OCI-LY1 (cell line): ENCODE measurements around the gene METRN.

Experiments used
- H2AFZ ChIP-seq: fragments of 200-600 bp; sonication (generic), shearing (Covaris generic); 2 replicates; pipeline ENCODE4 v1.6.0; 2014; ENCODE audit warnings: antibody characterized with exemption, mild to moderate bottlenecking, low read length
- H3F3A ChIP-seq: fragments of 200-600 bp; sonication (generic), shearing (Covaris generic); 2 replicates; pipeline ENCODE4 v1.6.0; 2014; ENCODE audit warnings: mild to moderate bottlenecking, antibody characterized with exemption, low read length, moderate library complexity; ENCODE audit not compliant: insufficient read depth
- H3K27ac ChIP-seq: fragments of 200-600 bp; sonication (generic); 2 replicates; pipeline ENCODE4 v1.5.1; 2014; ENCODE audit warnings: low read length, mixed run types, mild to moderate bottlenecking, low read depth; ENCODE audit not compliant: poor library complexity, severe bottlenecking
- H3K27me3 ChIP-seq: fragments of 200-600 bp; sonication (generic); 2 replicates; pipeline ENCODE4 v1.6.0; 2014; ENCODE audit warnings: antibody characterized with exemption, mild to moderate bottlenecking, low read length, moderate library complexity; ENCODE audit not compliant: insufficient read depth
- H3K36me3 ChIP-seq: fragments of 200-600 bp; sonication (generic); 2 replicates; pipeline ENCODE4 v1.6.1; 2014; ENCODE audit warnings: mild to moderate bottlenecking, antibody characterized with exemption, low read length, moderate library complexity, mixed read lengths; ENCODE audit not compliant: insufficient read depth
- H3K4me1 ChIP-seq: fragments of 200-600 bp; sonication (generic); 2 replicates; pipeline ENCODE4 v1.5.1; 2014; ENCODE audit warnings: mild to moderate bottlenecking, low read length, moderate library complexity; ENCODE audit not compliant: insufficient read depth, severe bottlenecking
- H3K4me2 ChIP-seq: fragments of 200-600 bp; sonication (generic), shearing (Covaris generic); 2 replicates; pipeline ENCODE4 v1.6.1; 2014; ENCODE audit warnings: low read length
- H3K4me3 ChIP-seq: fragments of 200-600 bp; sonication (generic); 2 replicates; pipeline ENCODE4 v1.5.1; 2014; ENCODE audit warnings: low read length, low read depth, mild to moderate bottlenecking, mixed read lengths; ENCODE audit not compliant: poor library complexity, severe bottlenecking
- H3K79me2 ChIP-seq: fragments of 200-600 bp; shearing (Covaris generic); 2 replicates; pipeline ENCODE4 v1.6.1; 2016; ENCODE audit warnings: mixed run types, low read length, mixed read lengths; ENCODE audit not compliant: insufficient read depth
- H3K9ac ChIP-seq: fragments of 200-600 bp; sonication (generic), shearing (Covaris generic); 2 replicates; pipeline ENCODE4 v1.6.1; 2014; ENCODE audit warnings: mild to moderate bottlenecking, low read length, mixed read lengths
- H3K9me2 ChIP-seq: fragments of 200-600 bp; sonication (generic), shearing (Covaris generic); 2 replicates; pipeline ENCODE4 v1.6.1; 2014; ENCODE audit warnings: low read depth, mild to moderate bottlenecking, low read length, mixed read lengths
- H3K9me3 ChIP-seq: fragments of 200-600 bp; shearing (Covaris generic); 2 replicates; pipeline ENCODE4 v1.6.1; 2014; ENCODE audit warnings: low read length, mixed read lengths
- H4K20me1 ChIP-seq: fragments of 200-600 bp; sonication (generic), shearing (Covaris generic); 2 replicates; pipeline ENCODE4 v1.6.0; 2016; ENCODE audit warnings: mild to moderate bottlenecking, low read length; ENCODE audit not compliant: insufficient read depth
- CTCF ChIP-seq: fragments of 200-600 bp; sonication (generic), shearing (Covaris generic); IDR thresholded peaks from 2 replicates; pipeline ENCODE4 v1.5.1; 2017; ENCODE audit warnings: mild to moderate bottlenecking, antibody characterized with exemption, low read length, moderate library complexity, mixed read lengths
- EZH2 ChIP-seq: fragments of 200-600 bp; sonication (generic), shearing (Covaris generic); IDR thresholded peaks from 2 replicates; pipeline ENCODE4 v1.8.0; 2017; ENCODE audit warnings: borderline replicate concordance, mixed run types, mild to moderate bottlenecking, antibody characterized with exemption, low read length, moderate library complexity, mixed read lengths

Gene METRN

DNA sequence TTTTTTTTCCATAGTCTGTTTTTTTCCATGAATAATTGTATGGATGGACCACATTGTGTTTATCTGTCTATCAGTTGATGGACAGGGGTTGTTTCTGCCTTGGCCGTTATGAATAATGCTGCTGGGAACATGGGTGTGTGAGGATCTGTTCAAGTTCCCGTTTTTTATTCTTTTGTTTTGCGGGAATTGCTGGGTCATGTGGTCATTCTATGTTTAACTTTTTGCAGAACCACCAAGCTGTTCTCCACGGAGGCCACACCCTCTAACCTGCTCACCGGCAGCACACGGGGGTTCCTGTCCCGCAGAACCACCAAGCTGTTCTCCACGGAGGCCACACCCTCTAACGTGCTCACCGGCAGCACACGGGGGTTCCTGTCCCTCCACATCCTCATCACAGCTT is 39.7 kb downstream of the METRN start:
- TF ChIP-seq EZH2 (no peak), CTCF (no peak)
- H3K4me1 ChIP-seq: no peaks in the 10 kb centered on the region

GRCh38 chr16:756428-756827 is 41.5 kb downstream of the METRN start:
- no peaks in the 10 kb centered on the region for H3K4me1 ChIP-seq
- no peaks in the 10 kb centered on the region for H3K9me2 ChIP-seq
- H3K9ac ChIP-seq: no peak overlapping the region
- TF ChIP-seq CTCF (no peak), EZH2 (no peak)
- H3K27ac ChIP-seq: no peak overlapping the region
- no peaks in the 10 kb centered on the region for H3K9me3 ChIP-seq
- H4K20me1 ChIP-seq: no peaks in the 10 kb centered on the region
- H3K27me3 ChIP-seq: peaks cover 6% of the 10 kb centered on the region; the same call in 1 of the 2 replicates
- no peak overlapping the region for H3K4me3 ChIP-seq
- H2AFZ ChIP-seq: no peak overlapping the region
- no peak overlapping the region for H3K4me2 ChIP-seq
- H3K36me3 ChIP-seq: no peaks in the 10 kb centered on the region; the same call in 1 of the 2 replicates
- no peaks in the 10 kb centered on the region for H3F3A ChIP-seq
- no peaks in the 10 kb centered on the region for H3K79me2 ChIP-seq

More for the DNA sequence above, 39.7 kb downstream of the METRN start:
- Histone ChIP-seq H3F3A (no peaks in the 10 kb centered on the region), H3K4me3 (no peak overlapping the region), H3K9ac (no peak overlapping the region), H4K20me1 (no peaks in the 10 kb centered on the region), H3K36me3 (no peaks in the 10 kb centered on the region; the same call in 1 of the 2 replicates), H3K27me3 (peaks cover 11% of the 10 kb centered on the region), H3K9me3 (no peaks in the 10 kb centered on the region), H3K27ac (no peak overlapping the region), H3K9me2 (no peaks in the 10 kb centered on the region), H2AFZ (no peak overlapping the region), H3K4me2 (no peak overlapping the region), H3K79me2 (no peaks in the 10 kb centered on the region)

DNA sequence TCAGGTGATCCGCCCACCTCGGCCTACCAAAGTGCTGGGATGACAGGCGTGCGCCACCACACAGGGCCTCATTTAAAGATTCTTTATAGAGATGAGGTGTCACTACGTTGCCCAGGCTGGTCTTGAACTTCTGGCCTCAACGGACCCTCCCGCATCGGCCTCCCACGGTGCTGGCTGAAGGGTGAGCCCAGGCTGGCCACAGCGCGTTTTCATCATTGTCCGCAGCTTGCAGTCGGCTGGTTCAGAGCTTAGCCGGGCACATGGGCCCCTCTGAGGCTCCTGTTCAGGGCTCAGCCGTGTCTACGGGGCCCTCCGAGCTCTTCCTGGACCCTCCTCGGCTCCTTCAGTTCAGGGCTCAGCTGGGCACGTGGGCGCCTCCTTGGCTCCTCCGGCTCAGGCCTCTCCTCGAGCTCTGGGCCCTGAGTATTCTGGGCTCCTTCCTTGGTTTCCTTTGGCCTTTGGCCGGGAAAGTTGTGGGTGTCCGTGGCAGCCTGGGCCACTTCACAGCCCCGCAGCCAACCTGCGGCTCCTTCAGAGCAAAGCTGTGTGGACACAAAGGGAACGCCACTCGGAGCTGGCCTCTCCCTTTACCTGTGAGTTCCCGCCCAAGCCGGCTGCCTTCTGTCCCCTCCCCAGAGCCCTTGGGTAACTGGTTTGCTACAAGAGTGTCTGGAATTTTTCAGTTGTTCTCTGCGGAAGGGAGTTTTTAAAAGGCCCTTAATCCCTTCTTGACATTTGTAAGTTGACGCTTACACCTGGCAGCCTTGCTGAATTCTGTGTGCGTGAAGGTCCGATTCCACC is 44.4 kb downstream of the METRN start:
- Histone ChIP-seq H3K79me2 (no peaks in the 10 kb centered on the region), H3K4me3 (no peak overlapping the region), H3K9me2 (no peaks in the 10 kb centered on the region), H3K9me3 (no peaks in the 10 kb centered on the region), H3K36me3 (no peaks in the 10 kb centered on the region; the same call in 1 of the 2 replicates), H3K9ac (no peak overlapping the region), H3K4me2 (no peak overlapping the region), H3K27ac (no peak overlapping the region), H3F3A (no peaks in the 10 kb centered on the region), H3K27me3 (peaks cover 6% of the 10 kb centered on the region; the same call in 1 of the 2 replicates), H4K20me1 (no peaks in the 10 kb centered on the region), H3K4me1 (no peaks in the 10 kb centered on the region), H2AFZ (no peak overlapping the region)
- TF ChIP-seq CTCF: no peak
- no peak for TF ChIP-seq EZH2
